22Rv1 (cell line): ENCODE data around the gene GRWD1.

Experiments
- CTCF ChIP-seq: fragments of 450-650 bp; IDR thresholded peaks from 2 replicates; pipeline ENCODE4 v1.5.1; 2017; ENCODE audit warnings: mild to moderate bottlenecking
- ZFX ChIP-seq: fragments of 450-650 bp; IDR thresholded peaks from 2 replicates; pipeline ENCODE4 v1.6.1; 2017; ENCODE audit warnings: antibody characterized with exemption, borderline replicate concordance

GRCh38 chr19:48475369-48476068 is 29.7 kb downstream of the GRWD1 start:
- TF ChIP-seq CTCF (no peak), ZFX (no peak)
